SK-N-SH (cell line): Measurements from ENCODE around the gene MGAT4A. TPM values are rescaled to one million over a fixed set of nuclear protein-coding genes. Genes with fewer than 3 reads are reported as not detected.

ENCODE experiments used
- CTCF ChIA-PET: fragments of 300-600, 350-600 bp; formaldehyde crosslinking; extraction: SDS; loops from one replicate; lab custom pipeline; 2021; lab: Yijun Ruan, JAX
- POLR2A ChIA-PET: fragments of 350-600 bp; sonication (Branson Sonifier 250); formaldehyde crosslinking; extraction: SDS; loops from one replicate; lab custom pipeline; 2020; ENCODE audit warnings: antibody characterized with exemption, inconsistent platforms; lab: Yijun Ruan, JAX
- DNase-seq: peaks from one replicate; pipeline ENCODE4 v3.0.0; 2012
- H2AFZ ChIP-seq: fragments of 200-600 bp; sonication (generic); 2 replicates; pipeline ENCODE4 v1.8.1; 2016; ENCODE audit warnings: antibody characterized with exemption, mild to moderate bottlenecking, low read depth
- H3F3A ChIP-seq: fragments of 200-600 bp; sonication (generic); replicated peaks from 2 replicates; pipeline ENCODE3; 2016; ENCODE audit warnings: antibody characterized with exemption, mild to moderate bottlenecking; ENCODE audit not compliant: insufficient read depth
- H3K27ac ChIP-seq, 2 experiments: fragments of 200-500 bp in 1 of 2; fragments of 200-600 bp in 1 of 2; sonication (Bioruptor generic) in 1 of 2; sonication (generic), shearing (Covaris generic) in 1 of 2; 2 replicates each; pipeline versions ENCODE4 v1.5.1 to v1.6.1; 2014 to 2016; ENCODE audit warnings: low read depth in 2 of 2, inconsistent platforms in 1 of 2, low read length in 1 of 2, mild to moderate bottlenecking in 1 of 2, mixed read lengths in 1 of 2
- H3K27me3 ChIP-seq: fragments of 200-600 bp; sonication (generic), shearing (Covaris generic); 2 replicates; pipeline ENCODE4 v1.6.1; 2016; ENCODE audit warnings: mixed run types; ENCODE audit not compliant: insufficient read depth
- H3K36me3 ChIP-seq, 2 experiments: fragments of 200-500 bp in 1 of 2; fragments of 200-600 bp in 1 of 2; sonication (Bioruptor generic) in 1 of 2; sonication (generic) in 1 of 2; replicated peaks in 1 of 2; 2 replicates each; pipeline versions ENCODE3 to v1.5.1; 2014 to 2016; ENCODE audit warnings: low read length in 1 of 2, mild to moderate bottlenecking in 1 of 2; ENCODE audit not compliant: insufficient read depth in 2 of 2, control insufficient read depth in 1 of 2
- H3K4me1 ChIP-seq, 2 experiments: fragments of 200-500 bp in 1 of 2; fragments of 200-600 bp in 1 of 2; sonication (Bioruptor generic) in 1 of 2; sonication (generic), shearing (Covaris generic) in 1 of 2; 2 replicates each; pipeline versions ENCODE4 v1.5.1 to v1.6.1; 2014 to 2016; ENCODE audit warnings: low read depth in 1 of 2, low read length in 1 of 2, mixed run types in 1 of 2; ENCODE audit not compliant: insufficient read depth in 2 of 2, control insufficient read depth in 1 of 2
- H3K4me2 ChIP-seq: fragments of 200-600 bp; sonication (generic), shearing (Covaris generic); 2 replicates; pipeline ENCODE4 v1.6.1; 2017; ENCODE audit warnings: mixed run types
- H3K4me3 ChIP-seq, 2 experiments: fragments of 200-500 bp in 1 of 2; fragments of 200-600 bp in 1 of 2; sonication (Bioruptor generic) in 1 of 2; sonication (generic), shearing (Covaris generic) in 1 of 2; 2 replicates each; pipeline versions ENCODE4 v1.5.1 to v1.8.1; 2014 to 2016; ENCODE audit warnings: low read depth in 2 of 2, inconsistent platforms in 1 of 2, low read length in 1 of 2, mild to moderate bottlenecking in 1 of 2, mixed read lengths in 1 of 2, moderate library complexity in 1 of 2
- H3K79me2 ChIP-seq: fragments of 200-600 bp; sonication (generic); 2 replicates; pipeline ENCODE4 v1.8.1; 2017; ENCODE audit warnings: mild to moderate bottlenecking; ENCODE audit not compliant: insufficient read depth
- H3K9ac ChIP-seq: fragments of 200-600 bp; sonication (generic); 2 replicates; pipeline ENCODE4 v1.6.1; 2017; ENCODE audit warnings: mixed run types
- H3K9me2 ChIP-seq: fragments of 200-600 bp; sonication (generic); 2 replicates; pipeline ENCODE4 v1.6.1; 2017; ENCODE audit warnings: mixed run types
- H3K9me3 ChIP-seq: fragments of 200-600 bp; sonication (generic); 2 replicates; pipeline ENCODE4 v1.6.1; 2017; ENCODE audit warnings: mixed run types, mild to moderate bottlenecking, moderate library complexity
- H4K20me1 ChIP-seq: fragments of 200-600 bp; sonication (generic); 2 replicates; pipeline ENCODE4 v1.6.1; 2017; ENCODE audit warnings: mild to moderate bottlenecking, mixed run types; ENCODE audit not compliant: insufficient read depth
- FOXJ3 ChIP-seq: sonication (generic); formaldehyde crosslinking; IDR thresholded peaks from 2 replicates; pipeline ENCODE4 v1.5.1; 2020; ENCODE audit warnings: mild to moderate bottlenecking, missing genetic modification reagents
- GABPA ChIP-seq: IDR thresholded peaks from 2 replicates; pipeline ENCODE4 v1.4.0; 2012; ENCODE audit warnings: low read depth, mild to moderate bottlenecking
- IRF3 ChIP-seq: fragments of 150-350 bp; IDR thresholded peaks from 2 replicates; pipeline ENCODE4 v1.6.1; 2016; ENCODE audit warnings: mild to moderate bottlenecking, low read depth, low read length
- MAX ChIP-seq: IDR thresholded peaks from 2 replicates; pipeline ENCODE4 v1.4.0; 2012; ENCODE audit warnings: low read depth
- NRF1 ChIP-seq: IDR thresholded peaks from 2 replicates; pipeline ENCODE4 v1.6.1; 2012; ENCODE audit warnings: low read depth, mild to moderate bottlenecking, low read length
- RCOR1 ChIP-seq: fragments of 150-350 bp; IDR thresholded peaks from 2 replicates; pipeline ENCODE4 v1.6.1; 2017; ENCODE audit warnings: antibody characterized with exemption, low read length
- REST ChIP-seq: IDR thresholded peaks from 2 replicates; pipeline ENCODE4 v1.6.1; 2012; ENCODE audit warnings: mild to moderate bottlenecking, low read depth, low read length, moderate library complexity
- RFX5 ChIP-seq: IDR thresholded peaks from 2 replicates; pipeline ENCODE4 v1.6.1; 2012; ENCODE audit warnings: mild to moderate bottlenecking, improper control_type of control experiment, low read length
- RXRA ChIP-seq: IDR thresholded peaks from 2 replicates; pipeline ENCODE4 v1.4.0; 2012; ENCODE audit warnings: low read depth, mild to moderate bottlenecking, borderline replicate concordance
- USF1 ChIP-seq: IDR thresholded peaks from 2 replicates; pipeline ENCODE4 v1.4.0; 2012; ENCODE audit warnings: low read depth, borderline replicate concordance
- USF2 ChIP-seq: fragments of 150-350 bp; IDR thresholded peaks from 2 replicates; pipeline ENCODE4 v1.6.1; 2017; ENCODE audit warnings: antibody characterized with exemption, low read length, low read depth, borderline replicate concordance
- YY1 ChIP-seq: IDR thresholded peaks from 2 replicates; pipeline ENCODE4 v1.4.0; 2012; ENCODE audit warnings: low read depth, mild to moderate bottlenecking
- WGBS: methylation state at CpG from one replicate; pipeline ENCODE4 v1.1.6; 2017; ENCODE audit warnings: low lambda C conversion rate; 5-methylcytosine and 5-hydroxymethylcytosine counted together
- polyA plus RNA-seq, 3 experiments: library from polyadenylated mRNA; depleted of rRNA; stranded (reverse); fragments of >200 nt; gene quantifications; 2 replicates each; pipeline ENCODE4 v1.2.3, GENCODE V29; 2012

MGAT4A gene
- polyA plus RNA-seq, 1 of the 3 experiments (the other 2 are of a cell fraction): 0.07 TPM

GRCh38 chr2:98704499-98705332 lies 26.2 kb downstream of the MGAT4A start:
- H3K9ac ChIP-seq: no peak overlapping the region
- TF ChIP-seq RFX5 (no peak), NRF1 (no peak), IRF3 (no peak), RXRA (no peak), RCOR1 (no peak), USF1 (no peak), YY1 (no peak), USF2 (no peak), GABPA (no peak), FOXJ3 (CRISPR knock-in tag) (no peak), REST (no peak), MAX (no peak)

More at GRCh38 chr2:98704499-98705332, 26.2 kb downstream of the MGAT4A start:
- no peak overlapping the region for H2AFZ ChIP-seq
- no peaks in the 10 kb centered on the region for H3K36me3 ChIP-seq
- no peaks in the 10 kb centered on the region for H3F3A ChIP-seq
- no peak overlapping the region for H3K4me3 ChIP-seq
- H3K4me2 ChIP-seq: no peak overlapping the region
- DNase-seq: no peak
- 42% methylated on average over 9 of the region's 9 CpGs for WGBS
- no peaks in the 10 kb centered on the region for H3K9me2 ChIP-seq
- peaks cover 0 to 9% of the 10 kb centered on the region in 2 experiments; a peak in 1 of 4 replicates for H3K4me1 ChIP-seq
- no peak overlapping the region for H3K27ac ChIP-seq
- no peaks in the 10 kb centered on the region for H3K27me3 ChIP-seq
- POLR2A ChIA-PET: no interaction called here
- H3K79me2 ChIP-seq: no peaks in the 10 kb centered on the region
- H4K20me1 ChIP-seq: no peaks in the 10 kb centered on the region
- CTCF ChIA-PET: interaction anchor here (0.9 to 1.4 kb wide), 2 partner anchors 25 to 55 kb away, joined by 4 to 5 read pairs; no protein-coding TSS in a partner anchor
- H3K9me3 ChIP-seq: no peaks in the 10 kb centered on the region
